ENCODE results near the gene WDR83. TPM values are rescaled to one million over a fixed set of nuclear protein-coding genes. Genes with fewer than 3 reads are reported as not detected.

Gene WDR83
- total and polyA plus RNA-seq, 10 of the 15 experiments (the other 5 are each of a cell fraction or from before 2014, with no cell fraction given): 0.58 to 17.7 (median 10.8) TPM

GRCh38 chr19:12721656-12722565 is 55.3 kb downstream of the WDR83 start (continued):
- TF ChIP-seq PRDM15 (CRISPR knock-in tag; IDR thresholded peaks at IDR 0.05) (no peak), TARDBP (IDR thresholded peaks at IDR 0.05; ENCODE audit: borderline replicate concordance) (no peak), ZBTB11 (CRISPR knock-in tag; IDR thresholded peaks at IDR 0.05) (no peak), NR2C2 (IDR thresholded peaks at IDR 0.05; ENCODE audit: borderline replicate concordance, control insufficient read depth, insufficient read length, low read depth) (no peak), ZNF207 (IDR thresholded peaks at IDR 0.05; ENCODE audit: borderline replicate concordance) (no peak), SUPT20H (IDR thresholded peaks at IDR 0.05; ENCODE audit: borderline replicate concordance, control insufficient read depth, low read depth, low read length) (no peak), BHLHE40 (IDR thresholded peaks at IDR 0.05; ENCODE audit: borderline replicate concordance in 1 of 2, low read depth in 2 of 2, low read length in 1 of 2) (no peak), NKRF (conservative IDR thresholded peaks at IDR 0.05) (no peak), CHD4 (IDR thresholded peaks at IDR 0.05) (no peak), SREBF2 (IDR thresholded peaks at IDR 0.05; ENCODE audit: low read length) (no peak), KAT2A (conservative IDR thresholded peaks at IDR 0.05; ENCODE audit: control insufficient read depth, low read depth, low read length) (no peak), SMARCA5 (IDR thresholded peaks at IDR 0.05) (0 out of 2 replicates have a peak, but pooled peaks have one; percentile 28), ZNF592 (IDR thresholded peaks at IDR 0.05) (no peak), CREB1 (IDR thresholded peaks at IDR 0.05; ENCODE audit: low read depth) (no peak), ASH2L (IDR thresholded peaks at IDR 0.05; ENCODE audit: borderline replicate concordance, low read depth) (no peak)
